Measurements from ENCODE around the gene MRPL17.
A peak's percentile ranks its signal among the peaks of the same experiment; 100 is the strongest.

Gene MRPL17

DNA sequence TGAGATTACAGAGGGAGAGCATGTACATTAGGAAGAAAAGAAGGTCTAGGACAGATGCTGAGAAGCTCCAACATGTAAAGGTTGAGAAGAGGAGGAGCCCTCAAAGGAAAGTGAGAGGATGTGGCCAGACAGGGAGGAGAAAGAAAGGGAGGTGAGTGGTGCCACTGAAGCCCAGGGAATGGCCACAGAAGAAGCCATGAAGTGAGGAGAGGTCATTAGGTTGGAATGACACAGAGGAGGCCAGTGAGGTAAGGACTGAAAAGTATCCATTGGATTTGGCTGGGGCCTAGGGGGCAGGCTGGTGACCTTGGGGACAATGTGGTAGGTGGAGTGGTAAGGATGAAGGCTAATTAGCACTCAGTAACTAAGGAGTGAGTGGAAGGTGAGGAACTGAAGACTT lies 24.5 kb downstream of the MRPL17 start:
- H3K4me3 ChIP-seq (ENCODE audit: low read depth, low read length), result no peak overlapping the region
- TF ChIP-seq, protein P1, sequence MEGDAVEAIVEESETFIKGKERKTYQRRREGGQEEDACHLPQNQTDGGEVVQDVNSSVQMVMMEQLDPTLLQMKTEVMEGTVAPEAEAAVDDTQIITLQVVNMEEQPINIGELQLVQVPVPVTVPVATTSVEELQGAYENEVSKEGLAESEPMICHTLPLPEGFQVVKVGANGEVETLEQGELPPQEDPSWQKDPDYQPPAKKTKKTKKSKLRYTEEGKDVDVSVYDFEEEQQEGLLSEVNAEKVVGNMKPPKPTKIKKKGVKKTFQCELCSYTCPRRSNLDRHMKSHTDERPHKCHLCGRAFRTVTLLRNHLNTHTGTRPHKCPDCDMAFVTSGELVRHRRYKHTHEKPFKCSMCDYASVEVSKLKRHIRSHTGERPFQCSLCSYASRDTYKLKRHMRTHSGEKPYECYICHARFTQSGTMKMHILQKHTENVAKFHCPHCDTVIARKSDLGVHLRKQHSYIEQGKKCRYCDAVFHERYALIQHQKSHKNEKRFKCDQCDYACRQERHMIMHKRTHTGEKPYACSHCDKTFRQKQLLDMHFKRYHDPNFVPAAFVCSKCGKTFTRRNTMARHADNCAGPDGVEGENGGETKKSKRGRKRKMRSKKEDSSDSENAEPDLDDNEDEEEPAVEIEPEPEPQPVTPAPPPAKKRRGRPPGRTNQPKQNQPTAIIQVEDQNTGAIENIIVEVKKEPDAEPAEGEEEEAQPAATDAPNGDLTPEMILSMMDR (IDR thresholded peaks at IDR 0.05; ENCODE audit: low read depth, low read length), result no peak

DNA sequence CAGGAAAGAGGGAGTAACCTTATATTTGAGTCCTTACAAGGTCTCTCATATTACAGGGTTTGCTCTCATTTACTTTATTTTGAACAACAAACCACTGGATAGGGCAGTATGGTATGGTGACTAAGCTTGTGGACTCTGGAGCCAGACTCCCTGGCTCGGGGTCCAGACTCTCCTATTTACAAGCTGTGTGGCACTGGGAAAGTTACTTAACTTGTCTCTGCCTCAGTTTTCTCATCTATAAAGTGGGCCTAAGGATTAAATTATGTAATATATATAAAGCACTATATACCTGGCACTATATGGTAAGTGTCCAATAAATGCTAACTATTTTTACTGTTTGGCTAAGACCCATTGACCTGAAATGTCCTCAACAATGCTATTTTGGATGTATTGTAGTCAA lies 25.8 kb downstream of the MRPL17 start:
- no peak overlapping the region for H3K4me3 ChIP-seq (ENCODE audit: low read depth, low read length)
- TF ChIP-seq, protein P1 (IDR thresholded peaks at IDR 0.05; ENCODE audit: low read depth, low read length), result no peak

- TF ChIP-seq, protein P1 (IDR thresholded peaks at IDR 0.05; ENCODE audit: low read depth, low read length), result no peak
- H3K4me3 ChIP-seq (ENCODE audit: low read depth, low read length), result peak overlapping the region; percentile 51
Measured at GRCh38 chr11:6656936-6657335, 26.2 kb downstream of the MRPL17 start.

DNA sequence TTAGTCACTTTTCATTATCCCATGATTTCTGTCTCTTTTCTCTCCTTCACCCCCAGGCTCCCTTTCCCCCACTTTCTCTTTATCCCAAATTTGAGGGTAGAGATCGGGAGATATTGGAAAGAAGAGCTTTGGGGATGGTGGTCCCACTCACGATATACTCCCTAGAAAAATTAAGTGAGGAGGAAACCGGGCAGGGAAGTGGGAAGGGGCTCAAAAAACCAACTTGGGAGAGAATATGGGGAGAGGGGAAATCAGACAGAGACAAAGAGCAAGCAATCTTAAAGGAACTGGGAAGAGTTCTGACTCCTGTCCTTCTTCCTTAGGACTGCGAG lies 26.6 kb downstream of the MRPL17 start:
- peak overlapping the region; percentile 51 for H3K4me3 ChIP-seq (ENCODE audit: low read depth, low read length)
- TF ChIP-seq, protein P1 (IDR thresholded peaks at IDR 0.05; ENCODE audit: low read depth, low read length), result no peak

GRCh38 chr11:6655790-6656583 lies 27.2 kb downstream of the MRPL17 start, which contains the start of gene DCHS1:
Gene DCHS1, minus strand, starts transcription at chr11:6655809. Its CDS starts 14,196 bp downstream, at chr11:6641613.
- H3K4me3 ChIP-seq (ENCODE audit: low read depth, low read length), result peak within 1 kb of the TSS; percentile 60
- TF ChIP-seq, protein P1 (IDR thresholded peaks at IDR 0.05; ENCODE audit: low read depth, low read length), result no peak

GRCh38 chr11:6655020-6655789 lies 27.9 kb downstream of the MRPL17 start:
- peak overlapping the region; percentile 60 for H3K4me3 ChIP-seq (ENCODE audit: low read depth, low read length)
- TF ChIP-seq, protein P1 (IDR thresholded peaks at IDR 0.05; ENCODE audit: low read depth, low read length), result no peak

All from WI38 (cell line).